Measurements from ENCODE around the gene ADPRH.
A peak's percentile ranks its signal among the peaks of the same experiment; 100 is the strongest.
"Not testable (repeated sequence)": the region's sequence is repeated elsewhere in the genome, so short reads cannot be mapped to it uniquely, and the experiment has no call there.

The ADPRH gene

DNA sequence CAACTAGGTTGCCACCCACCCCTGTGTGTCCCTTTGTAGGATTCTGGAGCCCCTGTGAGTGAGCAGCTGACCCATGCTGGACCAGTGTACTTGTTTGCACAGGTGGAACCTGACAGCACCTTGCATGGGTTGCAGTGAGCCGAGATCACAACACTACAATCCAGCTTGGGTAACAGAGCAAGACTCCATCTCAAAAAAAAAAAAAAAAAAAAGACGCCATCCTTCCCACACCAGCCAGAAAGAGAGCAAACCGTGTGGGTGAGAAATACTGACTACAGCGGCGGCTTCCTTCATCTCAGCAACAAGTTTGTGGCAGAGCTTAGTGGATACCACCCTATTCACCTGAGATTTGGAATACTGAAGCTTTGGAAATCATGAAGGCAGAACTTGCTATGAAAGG lies 19.1 kb upstream of the ADPRH start:
- no peak for DNase-seq

DNA sequence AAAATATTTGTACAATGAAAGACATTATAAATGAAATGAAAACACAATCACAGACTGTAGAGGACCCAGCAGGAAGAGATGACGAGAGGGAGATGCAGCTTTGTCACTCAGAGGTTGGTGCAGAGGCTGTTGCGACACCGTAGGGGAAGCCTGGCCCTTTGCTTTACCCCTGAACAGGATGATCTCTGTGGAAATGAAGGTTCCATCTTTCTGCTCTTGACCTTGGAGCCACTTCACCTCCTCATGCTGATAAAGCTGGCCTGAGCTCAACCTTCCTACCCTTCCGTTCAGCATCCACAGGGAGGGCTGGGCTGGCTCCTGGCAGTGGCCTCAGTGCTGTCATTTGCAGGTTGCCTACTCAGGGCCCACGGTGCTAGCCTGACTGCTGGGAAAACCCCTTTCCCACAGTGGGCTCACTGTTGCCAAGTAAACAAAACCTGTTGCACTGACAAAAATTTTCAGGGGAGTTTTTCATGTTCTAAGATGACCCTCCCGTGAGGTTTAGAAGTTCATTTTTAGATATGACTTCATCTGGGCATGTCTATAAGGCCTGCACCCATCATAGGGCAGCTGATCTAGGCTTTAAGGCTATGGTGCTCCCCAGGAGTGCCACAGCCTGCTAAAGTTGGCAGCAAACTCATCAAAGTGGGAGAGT lies 16.9 kb upstream of the ADPRH start:
- DNase-seq: peak; percentile 19

DNA sequence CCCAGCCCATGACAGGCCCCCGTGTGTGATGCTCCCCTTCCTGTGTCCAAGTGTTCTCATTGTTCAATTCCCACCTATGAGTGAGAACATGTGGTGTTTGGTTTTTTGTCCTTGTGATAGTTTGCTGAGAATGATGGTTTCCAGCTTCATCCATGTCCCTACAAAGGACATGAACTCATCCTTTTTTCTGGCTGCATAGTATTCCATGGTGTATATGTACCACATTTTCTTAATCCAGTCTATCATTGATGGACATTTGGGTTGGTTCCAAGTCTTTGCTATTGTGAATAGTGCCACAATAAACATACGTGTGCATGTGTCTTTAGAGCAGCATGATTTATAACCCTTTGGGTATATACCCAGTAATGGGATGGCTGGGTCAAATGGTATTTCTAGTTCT lies 16.0 kb upstream of the ADPRH start:
- not testable (repeated sequence) for DNase-seq

DNA sequence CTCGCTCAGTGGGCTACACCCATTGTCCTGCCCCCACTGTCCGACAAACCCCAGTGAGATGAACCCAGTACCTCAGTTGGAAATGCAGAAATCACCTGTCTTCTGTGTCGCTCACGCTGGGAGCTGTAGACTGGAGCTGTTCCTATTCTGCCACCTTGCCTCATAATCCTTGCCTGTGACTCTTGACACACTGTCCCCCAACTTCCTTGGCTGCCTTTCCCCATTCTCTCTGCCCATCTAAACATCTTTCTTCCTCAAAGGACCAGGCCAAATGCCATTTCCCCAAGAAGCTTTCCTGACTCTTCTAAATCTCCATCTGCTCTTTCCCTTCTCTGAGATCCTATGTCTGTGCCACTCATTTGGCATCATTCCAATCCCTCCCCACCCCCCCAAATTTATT lies 10.1 kb upstream of the ADPRH start:
- DNase-seq: no peak

DNA sequence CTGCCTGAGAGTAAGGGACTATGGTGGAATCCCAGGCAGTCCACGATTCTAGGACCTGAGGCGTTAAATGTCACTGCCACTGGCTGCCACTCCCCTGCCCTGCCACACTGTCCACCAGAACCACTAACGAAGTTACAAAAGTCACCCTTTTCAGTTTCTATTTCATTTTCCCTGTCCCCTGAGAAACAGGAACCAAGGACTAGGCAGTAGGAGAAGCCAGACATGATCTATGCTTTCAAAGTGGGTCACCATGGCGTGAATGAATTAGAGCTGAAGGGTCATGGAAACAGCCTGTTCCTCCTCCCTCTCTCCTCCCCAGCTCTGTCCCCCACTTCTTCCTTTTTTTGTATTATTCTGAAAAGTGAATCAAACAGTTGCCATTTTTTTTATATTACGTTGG lies 9.1 kb upstream of the ADPRH start:
- no peak for DNase-seq

DNA sequence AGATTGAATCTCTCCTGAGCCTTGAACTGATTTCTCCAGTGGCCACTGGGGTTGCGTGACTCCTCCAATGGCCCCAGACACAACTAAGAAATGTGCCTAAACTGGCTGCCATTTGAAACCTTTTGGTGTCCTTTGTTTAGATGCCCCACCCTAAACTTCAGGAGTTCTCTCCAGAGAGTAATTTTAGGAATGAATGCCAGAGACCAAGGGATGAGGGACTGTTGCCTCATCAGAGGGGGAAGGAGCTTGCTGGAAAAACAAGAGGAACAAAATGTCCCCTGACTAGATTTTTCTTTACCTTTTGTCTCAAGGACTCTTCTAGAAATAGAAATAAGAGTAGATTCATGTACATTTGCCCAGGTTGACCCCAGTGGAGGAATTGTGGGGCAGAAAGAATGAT lies 8.1 kb upstream of the ADPRH start:
- no peak for DNase-seq

DNA sequence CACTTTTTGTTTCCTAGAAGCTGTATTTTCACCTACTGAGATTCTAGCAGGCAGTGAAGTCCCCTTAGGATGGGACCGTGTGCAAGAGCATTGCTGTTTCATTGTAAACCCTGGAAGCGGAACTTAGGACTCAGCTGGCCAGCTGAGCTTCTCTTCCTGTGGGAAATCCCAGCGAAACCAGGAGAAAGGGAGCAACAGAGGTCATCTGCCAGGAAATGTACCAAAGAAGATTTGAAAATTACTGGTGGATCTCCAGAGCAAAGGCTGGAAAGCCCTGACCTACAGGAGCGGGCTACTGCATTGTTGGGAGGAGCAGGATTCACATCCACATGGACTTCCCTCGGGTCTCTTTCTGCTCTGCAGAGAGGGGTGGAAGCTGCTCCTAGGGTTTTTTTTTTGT lies 7.6 kb upstream of the ADPRH start:
- DNase-seq: no peak

DNA sequence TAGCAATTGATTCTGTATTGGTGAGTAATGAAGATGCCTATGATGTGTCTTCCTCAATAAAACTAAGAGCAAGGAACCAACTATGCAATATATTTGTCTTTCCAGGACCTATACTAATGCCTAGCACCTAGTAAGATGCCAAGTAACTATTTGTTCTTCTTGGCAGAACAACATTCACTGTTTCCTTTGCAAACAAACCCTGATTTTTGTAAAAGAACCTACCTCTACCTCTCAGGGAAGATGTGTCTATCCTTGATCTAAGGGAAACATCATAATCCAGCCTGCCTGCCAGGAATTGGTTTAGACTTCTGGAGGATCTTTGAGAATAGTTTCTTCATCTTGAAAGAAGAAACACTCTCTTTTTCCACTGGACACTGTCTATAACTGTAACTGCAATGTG lies 3.8 kb upstream of the ADPRH start:
- DNase-seq: no peak

DNA sequence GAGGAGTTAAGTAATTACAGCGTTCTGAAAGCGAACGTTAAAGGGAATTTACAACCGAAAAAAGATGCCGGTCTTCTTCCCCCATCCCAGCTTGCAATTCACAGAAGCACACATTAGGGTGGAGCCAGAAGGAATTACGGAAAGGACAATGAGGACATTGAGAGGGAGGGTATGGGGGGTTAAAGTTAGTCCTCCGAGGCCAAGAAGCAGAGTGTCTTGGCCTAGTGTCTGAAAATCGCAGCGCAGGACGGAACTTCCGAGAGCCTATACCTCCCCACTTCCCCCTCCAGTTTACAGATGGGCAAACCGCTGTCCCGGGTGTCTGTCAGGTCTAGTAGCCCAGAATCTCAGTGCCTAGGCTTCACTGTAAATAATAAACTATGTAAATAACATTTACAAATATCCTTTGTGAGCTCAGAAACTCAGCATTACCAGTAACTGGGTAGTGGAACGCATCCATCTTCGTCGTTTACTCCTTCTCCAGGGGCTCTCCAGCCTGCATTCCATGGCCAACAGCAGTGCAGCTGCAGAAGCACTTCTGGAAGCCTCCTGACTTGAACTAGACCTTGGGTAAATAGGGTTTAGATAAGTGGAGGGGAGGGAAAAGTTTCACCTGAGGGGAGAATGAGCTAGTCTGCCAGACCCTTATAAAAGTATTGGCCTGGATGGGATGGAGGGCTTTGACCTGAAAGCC lies 922 bp downstream of the ADPRH start:
- no peak for DNase-seq

DNA sequence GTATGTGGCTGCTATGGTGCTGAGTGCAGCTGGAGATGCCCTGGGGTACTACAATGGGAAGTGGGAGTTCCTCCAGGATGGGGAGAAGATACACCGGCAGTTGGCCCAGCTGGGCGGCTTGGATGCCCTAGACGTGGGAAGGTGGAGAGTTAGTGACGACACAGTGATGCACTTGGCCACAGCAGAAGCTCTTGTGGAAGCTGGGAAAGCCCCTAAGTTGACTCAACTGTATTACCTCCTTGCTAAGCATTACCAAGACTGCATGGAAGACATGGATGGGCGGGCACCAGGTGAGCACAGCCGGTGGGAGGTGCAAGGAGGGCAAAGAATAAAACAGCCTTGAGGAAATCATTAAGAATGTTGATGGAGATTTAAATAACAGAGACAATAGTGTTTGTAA lies 2.9 kb downstream of the ADPRH start:
- DNase-seq: peak; percentile 14

DNA sequence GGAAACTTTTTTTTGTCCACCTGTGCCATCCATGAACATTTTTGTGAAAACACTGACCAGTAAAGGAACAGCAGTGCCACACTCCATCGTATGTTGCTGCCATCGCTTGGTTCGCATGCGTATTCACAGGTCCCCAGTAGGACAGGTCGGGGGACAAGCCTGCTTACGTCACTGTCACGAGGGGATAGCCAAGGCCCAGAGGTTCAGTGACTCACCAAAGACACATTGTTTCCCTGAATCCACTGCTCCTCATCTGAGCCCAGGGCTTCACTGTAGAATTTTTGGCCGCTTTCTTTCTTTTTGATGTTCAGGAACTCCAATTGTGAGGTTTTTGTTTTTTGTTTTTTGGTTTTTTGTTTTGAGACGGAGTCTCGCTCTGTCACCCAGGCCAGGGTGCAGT lies 5.9 kb downstream of the ADPRH start:
- no peak for DNase-seq

DNA sequence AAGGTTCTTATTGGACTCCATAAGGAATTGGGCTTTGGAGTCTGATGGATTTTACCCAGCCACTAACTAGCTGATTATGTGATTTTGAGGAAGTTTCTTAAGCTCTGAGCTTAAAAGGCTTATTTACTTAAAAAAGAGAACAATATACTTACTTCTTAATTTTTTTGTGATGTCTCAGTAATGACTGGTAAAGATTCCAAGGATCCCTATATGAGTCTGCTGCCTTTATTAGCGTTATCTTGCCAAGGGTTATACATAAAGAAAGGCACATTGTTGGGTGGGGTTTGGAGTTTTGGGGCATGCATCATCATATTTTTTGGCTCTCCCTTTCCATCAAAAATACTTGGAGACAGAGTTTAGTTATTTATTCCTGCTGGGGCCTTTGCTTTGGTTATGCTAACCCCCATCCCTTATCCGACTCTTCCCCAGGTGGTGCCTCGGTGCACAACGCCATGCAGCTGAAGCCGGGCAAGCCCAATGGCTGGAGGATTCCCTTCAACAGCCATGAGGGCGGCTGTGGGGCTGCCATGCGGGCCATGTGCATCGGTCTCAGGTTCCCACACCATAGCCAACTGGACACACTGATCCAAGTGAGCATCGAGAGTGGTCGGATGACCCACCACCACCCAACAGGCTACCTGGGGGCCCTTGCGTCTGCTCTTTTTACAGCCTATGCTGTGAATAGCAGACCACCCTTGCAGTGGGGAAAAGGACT lies 6.7 kb downstream of the ADPRH start:
- no peak for DNase-seq

DNA sequence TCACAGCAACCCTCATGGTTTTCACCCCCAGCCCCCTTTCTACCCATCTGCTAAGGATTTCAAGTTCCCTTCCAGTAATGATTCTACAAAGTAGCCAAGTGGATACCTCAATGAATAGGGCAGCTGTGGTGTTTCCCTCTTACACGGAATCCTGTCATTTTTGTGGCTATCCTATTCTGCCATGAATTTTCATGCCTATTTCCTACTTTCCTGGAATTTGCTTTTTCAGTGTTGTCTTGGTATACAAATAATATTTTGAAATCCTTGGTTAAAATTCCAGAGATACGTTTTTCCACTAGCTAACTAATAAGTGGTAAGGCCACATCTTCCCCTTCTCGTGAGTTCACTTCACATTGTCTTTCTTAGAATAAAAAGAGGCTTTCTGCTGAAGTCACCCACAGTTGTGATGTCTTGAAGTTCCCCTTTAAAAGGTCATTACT lies 7.5 kb downstream of the ADPRH start:
- no peak for DNase-seq

DNA sequence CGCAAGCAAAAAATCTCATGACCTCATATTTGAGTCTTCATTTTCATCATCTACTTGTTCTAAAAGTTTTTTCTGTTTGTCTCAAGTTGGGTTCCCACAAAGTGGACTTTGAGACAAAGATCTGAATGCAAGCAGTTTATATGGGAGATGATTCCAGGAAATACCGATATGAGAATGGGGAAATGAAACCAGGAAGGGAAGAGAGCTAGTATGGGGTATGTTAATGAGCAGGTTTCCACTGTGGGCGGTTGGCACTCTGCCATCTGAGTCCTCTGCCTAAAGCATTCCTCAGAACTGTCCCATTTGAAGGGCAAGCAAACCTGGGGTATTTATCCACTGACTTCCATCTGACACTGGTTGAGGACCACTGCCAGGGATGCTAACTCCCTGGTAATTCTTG lies 8.8 kb downstream of the ADPRH start:
- peak; percentile 15 for DNase-seq

DNA sequence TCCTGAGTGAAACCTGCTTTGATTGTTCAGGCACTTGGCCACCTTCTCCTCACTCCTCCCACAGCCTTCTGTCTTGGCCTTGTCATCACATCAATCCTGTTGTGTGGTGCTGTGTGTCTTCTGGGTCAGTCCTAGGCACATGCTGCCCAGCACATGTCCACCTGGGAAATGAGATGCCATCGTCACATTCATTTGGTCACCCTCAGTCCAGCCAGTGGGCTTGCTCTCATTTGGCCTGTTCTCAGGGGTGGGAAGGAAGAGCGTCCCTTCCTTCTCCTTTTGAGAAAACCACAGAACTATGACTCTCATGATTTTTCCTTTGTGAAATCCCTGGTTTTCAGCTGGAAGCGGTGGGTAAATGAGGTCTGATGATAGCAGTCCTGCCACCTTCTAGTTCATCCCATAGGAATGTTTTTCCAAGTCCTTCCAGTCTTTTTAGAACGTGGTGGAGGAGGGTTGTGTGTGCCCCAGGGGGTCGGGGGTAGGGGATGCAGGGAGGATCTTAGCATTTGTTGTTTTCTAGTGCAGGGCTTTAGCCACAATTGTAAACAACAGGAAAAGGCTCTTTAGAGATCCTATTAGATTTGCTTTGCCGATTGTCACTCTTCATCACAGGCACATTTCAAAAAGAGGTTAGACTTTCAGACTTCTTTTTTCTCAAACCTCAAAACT lies 9.9 kb downstream of the ADPRH start:
- DNase-seq: no peak

DNA sequence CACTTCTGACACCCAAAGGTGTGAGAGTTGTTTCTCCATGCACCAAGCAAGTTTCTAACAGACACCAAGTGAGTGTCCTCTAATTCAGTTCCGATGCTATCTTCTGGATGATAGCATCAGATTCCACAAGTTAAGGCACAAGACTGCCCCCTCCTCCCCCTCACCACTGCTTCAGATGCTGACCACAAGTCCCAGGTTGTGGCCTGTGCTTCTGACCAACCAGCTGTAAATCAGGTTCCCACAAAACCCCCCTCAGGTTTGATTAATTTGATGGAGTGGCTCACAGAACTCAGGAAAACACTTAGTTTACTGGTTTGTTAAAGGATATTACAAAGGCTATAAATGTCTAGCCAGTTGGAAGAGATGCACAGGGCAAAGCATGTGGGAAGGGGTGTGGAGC lies 11.4 kb downstream of the ADPRH start:
- no peak for DNase-seq

DNA sequence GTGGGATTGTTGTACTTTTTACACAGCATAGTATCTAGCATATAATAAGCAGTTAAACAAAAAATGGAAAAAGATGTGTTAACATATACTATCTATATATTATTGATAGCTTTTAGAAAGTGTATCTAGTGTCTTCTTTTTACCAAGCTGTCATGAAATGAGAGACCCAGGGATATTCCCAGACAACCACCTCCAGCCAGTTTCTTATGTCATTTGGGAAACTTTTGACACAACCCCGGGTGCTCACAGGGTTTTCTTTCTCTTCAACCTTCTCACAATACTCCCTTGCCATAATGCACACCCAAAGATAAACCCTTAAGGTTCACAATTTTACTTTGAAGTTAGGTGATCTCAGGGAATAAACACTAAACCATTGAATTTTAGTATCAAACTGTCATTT lies 13.6 kb downstream of the ADPRH start:
- DNase-seq: no peak

DNA sequence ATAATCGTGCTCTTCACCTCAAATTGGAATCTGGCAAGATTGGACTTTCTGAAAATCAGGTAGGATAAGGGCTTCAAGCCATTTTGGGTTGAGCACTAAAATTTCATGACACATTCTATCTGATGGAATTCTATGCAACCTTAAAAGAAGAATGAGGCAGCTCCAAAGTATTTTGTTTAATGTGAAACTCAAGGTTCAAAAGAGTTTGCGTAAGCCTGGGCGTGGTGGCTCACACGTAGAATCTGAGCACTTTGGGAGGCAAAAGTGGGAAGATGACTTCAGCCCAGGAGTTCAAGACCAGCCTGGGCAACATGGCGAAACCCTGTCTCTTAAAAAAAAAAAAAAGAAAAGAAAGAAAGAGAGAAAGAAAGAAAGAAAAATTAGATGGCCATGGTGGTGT lies 14.8 kb downstream of the ADPRH start:
- no peak for DNase-seq

DNA sequence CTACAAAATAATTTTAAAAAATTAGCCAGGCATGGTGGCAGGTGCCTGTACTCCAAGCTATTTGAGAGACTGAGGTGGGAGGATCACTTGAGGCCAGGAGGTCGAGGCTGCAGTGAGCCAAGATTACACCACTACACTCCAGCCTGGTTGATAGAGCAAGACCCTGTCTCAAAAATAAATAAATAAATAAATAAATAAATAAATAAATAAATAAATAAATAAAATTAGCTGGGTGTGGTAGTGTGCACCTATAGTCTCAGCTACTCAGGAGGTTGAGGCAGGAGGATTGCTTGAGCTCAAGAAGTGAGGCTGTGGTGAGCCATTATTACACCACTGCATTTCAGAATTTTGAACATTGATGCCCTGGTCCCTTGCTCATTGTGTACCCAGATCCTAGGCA lies 15.6 kb downstream of the ADPRH start:
- DNase-seq: not testable (repeated sequence)

DNA sequence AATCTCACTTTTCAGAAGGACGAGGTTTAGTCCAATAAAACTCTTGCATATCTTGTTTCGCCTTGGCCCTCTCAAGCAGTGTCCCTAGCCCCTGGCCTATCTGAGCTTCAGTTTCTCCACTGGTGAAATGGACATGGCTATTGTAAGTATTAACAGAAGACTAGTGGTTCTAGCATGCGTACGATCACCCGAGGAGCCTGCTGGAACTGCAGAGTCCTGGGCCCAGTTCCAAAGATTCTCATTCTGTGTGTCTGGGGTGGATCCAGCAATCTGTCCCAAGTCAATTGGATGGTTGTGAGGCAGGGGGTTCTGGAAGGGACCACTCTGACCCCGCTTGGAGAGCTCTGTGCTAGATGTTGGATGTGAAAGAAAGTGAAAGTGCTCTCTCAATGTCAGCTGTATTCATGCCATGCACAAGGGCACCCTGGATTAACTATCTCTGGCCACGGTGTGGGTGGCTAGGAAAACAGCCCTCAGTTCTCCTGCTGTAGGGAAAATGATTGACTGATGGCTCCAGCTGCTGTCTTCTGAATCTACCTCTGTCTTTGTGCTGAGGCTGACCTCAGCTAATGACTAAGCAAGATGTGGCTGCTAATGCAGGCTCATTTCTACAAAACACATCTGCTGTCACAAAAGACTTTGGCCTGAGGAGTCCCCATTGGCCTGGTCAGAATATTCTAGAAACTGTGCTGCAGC lies 16.5 kb downstream of the ADPRH start:
- DNase-seq: no peak

DNA sequence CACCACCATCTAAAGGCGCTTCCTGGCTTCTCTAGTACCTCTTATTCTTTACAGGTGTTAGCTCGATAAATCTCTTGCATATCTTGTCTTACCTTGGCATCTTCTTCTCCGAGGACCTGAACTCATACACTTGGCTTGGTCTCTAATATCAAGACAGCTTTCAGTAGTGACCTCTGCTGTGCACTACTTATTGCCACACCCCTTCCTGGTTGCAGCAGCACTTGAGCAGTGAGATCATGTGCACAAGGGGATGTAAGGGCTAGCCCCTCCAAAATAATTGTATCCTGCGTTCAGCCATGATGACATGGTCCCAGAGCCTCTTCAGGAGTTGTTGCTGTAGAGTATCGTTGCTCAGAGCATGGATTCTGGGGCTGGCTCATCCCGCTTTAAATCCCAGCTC lies 17.1 kb downstream of the ADPRH start:
- DNase-seq: no peak

DNA sequence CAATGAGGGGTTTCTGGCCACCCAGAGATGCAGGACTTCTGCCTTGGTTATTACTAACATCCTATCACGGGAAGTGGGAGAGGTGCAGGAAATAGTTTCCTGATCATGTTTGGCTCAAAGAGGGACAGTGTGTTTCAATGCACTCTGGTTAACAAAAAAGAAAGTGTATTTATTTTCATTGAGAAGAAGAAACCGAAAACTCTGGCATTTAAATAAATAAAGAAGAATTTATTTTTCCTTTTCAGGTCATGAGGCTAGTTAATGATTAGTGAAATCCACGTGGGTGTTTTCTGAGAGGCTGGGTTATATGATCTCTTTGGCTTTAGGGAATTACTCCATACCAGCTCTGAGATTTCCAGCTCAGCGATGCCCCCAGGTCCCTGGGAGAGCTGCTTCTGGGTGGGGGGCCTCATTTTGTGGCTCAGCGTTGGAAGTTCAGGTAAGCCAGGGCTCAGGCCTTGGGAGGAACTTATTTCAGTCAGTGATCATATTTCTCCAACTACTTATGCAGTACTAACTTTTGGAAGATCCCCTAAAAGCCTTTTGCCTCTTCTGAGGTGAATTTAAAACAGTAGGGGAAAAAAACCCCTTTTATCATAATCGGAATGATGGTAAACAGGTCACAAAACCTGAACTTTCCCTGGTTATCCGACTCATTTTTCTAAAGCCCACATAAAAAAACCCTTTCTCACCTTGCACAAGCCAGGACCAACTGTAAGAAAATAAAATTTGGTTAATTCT lies 18.4 kb downstream of the ADPRH start, which contains the start of gene PLA1A:
Gene PLA1A (plus strand): TSS at position 338 of the 741 bp plus-strand sequence. CDS start 29 bp downstream, at position 367.
- DNase-seq: no peak

Data from stimulated activated CD4-positive, alpha-beta T cell treated with anti-CD3 and anti-CD28 coated beads, Interleukin-4, amount 100 ng/mL, for 1 hour (primary cell).